ENCODE results near the gene JAKMIP2. TPM values are rescaled to one million over a fixed set of nuclear protein-coding genes. Genes with fewer than 3 reads are reported as not detected.
"Not testable (repeated sequence)": the region's sequence is repeated elsewhere in the genome, so short reads cannot be mapped to it uniquely, and the experiment has no call there.

JAKMIP2 gene
- total and polyA plus RNA-seq, 8 donors, result 0.73 to 11.7 (median 8.1) TPM

DNA sequence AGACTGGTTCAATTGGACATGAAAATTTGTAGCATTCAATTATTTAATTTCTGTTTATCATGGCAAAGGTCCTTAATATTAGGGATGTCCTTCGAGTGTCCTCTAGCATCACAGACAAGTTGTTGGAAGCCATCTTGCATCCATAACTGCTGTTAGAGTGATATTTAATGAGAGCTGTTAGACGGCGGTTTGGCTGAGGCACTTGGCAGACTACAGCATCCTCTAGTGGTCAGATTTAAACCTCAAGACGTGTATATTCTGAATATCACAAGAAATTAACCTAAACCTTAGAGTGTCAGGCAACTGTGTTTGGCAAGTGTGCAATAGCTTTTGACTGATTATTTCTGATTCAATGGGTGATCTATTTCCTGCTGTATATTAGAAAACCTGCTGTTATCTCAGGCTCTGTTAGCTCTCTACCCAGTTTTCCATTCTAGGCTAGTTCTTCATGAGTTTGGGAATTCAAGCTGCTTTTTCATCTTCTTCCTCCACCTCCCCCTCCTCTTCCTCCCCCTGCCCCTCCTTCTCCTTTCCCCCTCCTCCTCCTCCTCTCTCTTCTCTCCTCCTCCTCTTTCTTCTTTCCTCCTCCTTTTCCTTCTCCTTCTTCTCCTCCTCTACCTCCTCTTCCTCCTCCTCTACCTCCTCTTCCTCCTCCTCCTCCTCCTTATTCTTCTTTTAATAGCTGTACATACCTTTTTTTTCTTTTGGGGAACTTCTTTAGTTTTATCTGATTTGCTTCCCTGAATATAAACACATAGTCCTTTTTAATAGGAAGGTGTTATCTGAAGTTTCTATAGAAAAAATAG lies 40.4 kb upstream of the JAKMIP2 start:
- no peaks in the 10 kb centered on the region for H3K36me3 ChIP-seq
- peak in 2 of 4 donors; percentile 68 to 81 for DNase-seq
- TF ChIP-seq, protein P1, sequence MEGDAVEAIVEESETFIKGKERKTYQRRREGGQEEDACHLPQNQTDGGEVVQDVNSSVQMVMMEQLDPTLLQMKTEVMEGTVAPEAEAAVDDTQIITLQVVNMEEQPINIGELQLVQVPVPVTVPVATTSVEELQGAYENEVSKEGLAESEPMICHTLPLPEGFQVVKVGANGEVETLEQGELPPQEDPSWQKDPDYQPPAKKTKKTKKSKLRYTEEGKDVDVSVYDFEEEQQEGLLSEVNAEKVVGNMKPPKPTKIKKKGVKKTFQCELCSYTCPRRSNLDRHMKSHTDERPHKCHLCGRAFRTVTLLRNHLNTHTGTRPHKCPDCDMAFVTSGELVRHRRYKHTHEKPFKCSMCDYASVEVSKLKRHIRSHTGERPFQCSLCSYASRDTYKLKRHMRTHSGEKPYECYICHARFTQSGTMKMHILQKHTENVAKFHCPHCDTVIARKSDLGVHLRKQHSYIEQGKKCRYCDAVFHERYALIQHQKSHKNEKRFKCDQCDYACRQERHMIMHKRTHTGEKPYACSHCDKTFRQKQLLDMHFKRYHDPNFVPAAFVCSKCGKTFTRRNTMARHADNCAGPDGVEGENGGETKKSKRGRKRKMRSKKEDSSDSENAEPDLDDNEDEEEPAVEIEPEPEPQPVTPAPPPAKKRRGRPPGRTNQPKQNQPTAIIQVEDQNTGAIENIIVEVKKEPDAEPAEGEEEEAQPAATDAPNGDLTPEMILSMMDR (IDR thresholded peaks at IDR 0.05), result peak; percentile 53 to 92
- no peaks in the 10 kb centered on the region for H3K4me1 ChIP-seq
- H3K9me3 ChIP-seq, result no peaks in the 10 kb centered on the region
- H3K27ac ChIP-seq, result no peak overlapping the region
- intact Hi-C loops (cut with DNase I), result loop anchor here in 1 of 2 donors (2.0 kb wide), 1 partner anchor 196 kb away; no protein-coding TSS in a partner anchor
- ATAC-seq, result peak; percentile 94
- H3K4me3 ChIP-seq, result no peak overlapping the region
- H3K27me3 ChIP-seq, result no peaks in the 10 kb centered on the region

DNA sequence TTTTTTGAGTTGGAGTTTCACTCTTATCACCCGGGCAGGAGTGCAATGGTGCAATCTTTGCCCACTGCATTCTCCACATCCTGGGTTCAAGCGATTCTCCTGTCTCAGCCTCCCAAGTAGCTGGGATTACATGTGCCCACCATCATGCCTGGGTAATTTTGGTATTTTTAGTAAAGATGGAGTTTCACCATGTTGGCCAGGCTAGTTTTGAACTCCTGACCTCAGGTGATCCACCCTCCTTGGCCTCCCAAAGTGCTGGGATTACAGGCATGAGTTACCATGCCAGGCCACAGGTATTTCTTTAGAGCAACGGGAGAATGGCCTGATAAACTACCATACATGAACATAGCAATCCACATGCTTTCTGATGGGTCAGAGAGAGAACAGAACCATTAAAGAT lies 39.7 kb upstream of the JAKMIP2 start:
- H3K4me1 ChIP-seq, H3K4me3 ChIP-seq, DNase-seq, H3K36me3 ChIP-seq, H3K9me3 ChIP-seq, H3K27me3 ChIP-seq, ATAC-seq, H3K27ac ChIP-seq: not testable (repeated sequence)
- intact Hi-C loops (cut with DNase I), result loop anchor here in 1 of 2 donors (2.0 kb wide), 1 partner anchor 195 kb away; no protein-coding TSS in a partner anchor

DNA sequence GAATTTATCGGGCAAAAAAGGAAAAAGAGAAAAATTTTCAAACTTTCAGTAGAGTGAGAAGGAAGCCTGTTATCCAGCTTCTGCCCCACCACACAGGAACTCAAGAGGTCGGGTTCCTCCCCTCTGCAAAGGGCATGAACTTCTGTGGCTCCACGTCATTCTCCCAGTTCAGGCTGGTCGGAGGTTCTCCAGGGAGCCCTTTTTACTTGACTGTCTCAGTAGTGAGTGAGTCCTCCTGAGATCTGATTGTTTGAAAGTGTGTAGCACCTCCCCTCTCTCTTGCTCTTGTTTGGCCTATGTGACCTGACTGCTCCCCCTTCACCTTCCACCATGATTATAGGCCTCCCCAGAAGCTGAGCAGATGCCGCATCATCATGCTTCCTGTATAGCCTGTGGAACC lies 39.2 kb upstream of the JAKMIP2 start:
- DNase-seq (no peak), ATAC-seq (peak; percentile 48)
- intact Hi-C loops (cut with DNase I), result loop anchor here in 1 of 2 donors (2.0 kb wide), 1 partner anchor 195 kb away; no protein-coding TSS in a partner anchor
- no peaks in the 10 kb centered on the region for H3K36me3 ChIP-seq
- H3K27ac ChIP-seq, result no peak overlapping the region
- TF ChIP-seq, protein P1 (IDR thresholded peaks at IDR 0.05), result no peak
- no peaks in the 10 kb centered on the region for H3K9me3 ChIP-seq
- no peak overlapping the region for H3K4me3 ChIP-seq
- no peaks in the 10 kb centered on the region for H3K4me1 ChIP-seq
- no peaks in the 10 kb centered on the region for H3K27me3 ChIP-seq

DNA sequence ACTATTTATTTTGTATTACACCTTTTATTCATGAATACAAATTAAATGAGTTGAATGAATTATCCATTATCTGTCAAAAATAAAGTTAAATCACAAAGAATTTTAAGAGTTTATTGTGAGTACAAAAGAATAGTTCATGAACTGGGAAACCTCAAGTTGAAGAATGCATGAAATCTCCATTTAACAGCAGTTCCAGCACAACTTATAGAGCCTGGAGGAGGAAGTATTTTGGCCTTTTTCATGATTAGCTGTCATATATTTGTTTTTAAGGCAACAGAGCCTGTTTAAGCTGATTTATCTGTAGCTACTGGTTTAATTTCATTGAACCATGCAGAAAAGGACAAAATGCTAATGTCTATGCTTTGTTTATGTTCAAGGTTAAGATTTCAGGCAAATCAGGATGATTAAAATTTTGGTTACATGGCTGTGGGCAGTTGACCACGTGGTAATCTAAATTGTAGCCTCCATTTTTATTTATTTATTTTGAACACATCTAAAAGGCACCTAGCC lies 36.8 kb upstream of the JAKMIP2 start:
- Histone ChIP-seq H3K9me3 (no peaks in the 10 kb centered on the region), H3K4me3 (no peak overlapping the region), H3K36me3 (no peaks in the 10 kb centered on the region), H3K27me3 (no peaks in the 10 kb centered on the region), H3K27ac (no peak overlapping the region), H3K4me1 (no peaks in the 10 kb centered on the region)
- DNase-seq (no peak), ATAC-seq (no peak)
- TF ChIP-seq, protein P1 (IDR thresholded peaks at IDR 0.05), result no peak
- intact Hi-C loops (cut with DNase I), result no loop called here

DNA sequence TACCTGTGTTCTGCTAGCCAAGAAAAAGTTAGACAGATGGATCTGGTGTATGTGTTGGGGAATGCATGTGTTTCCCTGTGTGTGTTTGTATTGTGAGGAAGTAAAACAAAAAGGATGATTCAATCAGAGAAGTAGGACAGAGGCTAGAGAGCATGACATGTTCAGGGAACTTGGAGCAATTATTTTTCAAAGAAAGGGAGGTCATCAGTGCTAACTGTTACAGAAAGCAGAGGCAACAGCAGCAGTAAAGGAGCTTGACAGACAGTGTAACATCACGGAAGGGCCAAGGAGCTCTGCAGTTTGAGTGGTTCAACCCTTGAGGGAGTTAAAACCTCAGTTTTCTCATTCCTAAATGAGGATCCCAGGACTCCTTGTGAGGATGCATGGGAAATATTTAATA lies 35.8 kb upstream of the JAKMIP2 start:
- no peaks in the 10 kb centered on the region for H3K27me3 ChIP-seq
- no peaks in the 10 kb centered on the region for H3K4me1 ChIP-seq
- ATAC-seq (peak; percentile 58), DNase-seq (no peak)
- no peaks in the 10 kb centered on the region for H3K36me3 ChIP-seq
- no peaks in the 10 kb centered on the region for H3K9me3 ChIP-seq
- intact Hi-C loops (cut with DNase I), result no loop called here
- TF ChIP-seq, protein P1 (IDR thresholded peaks at IDR 0.05), result no peak
- peak overlapping the region in 1 of 2 donors; percentile 5 for H3K27ac ChIP-seq
- H3K4me3 ChIP-seq, result no peak overlapping the region

Data from left lung (tissue), 10 donors.